HCT116 (cell line): ENCODE data around the gene MAML3.

Experiments
- CBX3 ChIP-seq: IDR thresholded peaks from 2 replicates; pipeline ENCODE4 v1.6.1; 2012; ENCODE audit warnings: low read depth
- CEBPB ChIP-seq: IDR thresholded peaks from 2 replicates; pipeline ENCODE4 v1.6.1; 2012; ENCODE audit warnings: low read depth
- EGR1 ChIP-seq: IDR thresholded peaks from 2 replicates; pipeline ENCODE4 v1.6.1; 2012; ENCODE audit warnings: low read depth
- EZH2 ChIP-seq: fragments of 200-600 bp; sonication (generic); IDR thresholded peaks from 2 replicates; pipeline ENCODE4 v1.6.1; 2017; ENCODE audit warnings: antibody characterized with exemption, mixed run types
- JUND ChIP-seq: IDR thresholded peaks from 2 replicates; pipeline ENCODE4 v1.6.1; 2012
- POLR2A ChIP-seq: IDR thresholded peaks from 2 replicates; pipeline ENCODE4 v1.7.0; 2011; ENCODE audit warnings: borderline replicate concordance; ENCODE audit not compliant: insufficient read depth, insufficient read length; ENCODE audit errors: extremely low read depth
- POLR2AphosphoS5 ChIP-seq: IDR thresholded peaks from 2 replicates; pipeline ENCODE4 v1.6.1; 2011; ENCODE audit warnings: mild to moderate bottlenecking, low read depth, low read length, moderate library complexity
- SIN3A ChIP-seq: IDR thresholded peaks from 2 replicates; pipeline ENCODE4 v1.6.1; 2012; ENCODE audit warnings: low read depth
- YY1 ChIP-seq: IDR thresholded peaks from 2 replicates; pipeline ENCODE4 v1.6.1; 2011; ENCODE audit warnings: low read length, low read depth, moderate library complexity, mild to moderate bottlenecking; ENCODE audit not compliant: insufficient replicate concordance; ENCODE audit errors: extremely low read depth
- ZFX ChIP-seq: fragments of 450-650 bp; IDR thresholded peaks from 2 replicates; pipeline ENCODE4 v1.6.1; 2017
- TF ChIP-seq, protein P1 (sequence below): IDR thresholded peaks from 2 replicates; pipeline ENCODE4 v1.6.1; 2012; ENCODE audit warnings: low read depth
- TF ChIP-seq, protein P2 (sequence below), 3 experiments: fragments of 200-600 bp in 1 of 3; sonication (generic) in 1 of 3; IDR thresholded peaks in 2 of 3; conservative IDR thresholded peaks in 1 of 3; 2 replicates each; pipeline ENCODE4 v1.5.1; 2012 to 2017; ENCODE audit warnings: low read depth in 2 of 3, low read length in 2 of 3, antibody characterized with exemption in 1 of 3, borderline replicate concordance in 1 of 3, control low read depth in 1 of 3, mild to moderate bottlenecking in 1 of 3, mixed read lengths in 1 of 3, mixed run types in 1 of 3, moderate library complexity in 1 of 3; ENCODE audit not compliant: insufficient read depth in 1 of 3
- TF ChIP-seq, protein P3 (sequence below): IDR thresholded peaks from 2 replicates; pipeline ENCODE4 v1.6.1; 2011; ENCODE audit warnings: mild to moderate bottlenecking, low read length, moderate library complexity; ENCODE audit not compliant: insufficient replicate concordance; ENCODE audit errors: extremely low read depth
- TF ChIP-seq, protein P4 (sequence below): IDR thresholded peaks from 2 replicates; pipeline ENCODE4 v1.6.1; 2012

DNA sequence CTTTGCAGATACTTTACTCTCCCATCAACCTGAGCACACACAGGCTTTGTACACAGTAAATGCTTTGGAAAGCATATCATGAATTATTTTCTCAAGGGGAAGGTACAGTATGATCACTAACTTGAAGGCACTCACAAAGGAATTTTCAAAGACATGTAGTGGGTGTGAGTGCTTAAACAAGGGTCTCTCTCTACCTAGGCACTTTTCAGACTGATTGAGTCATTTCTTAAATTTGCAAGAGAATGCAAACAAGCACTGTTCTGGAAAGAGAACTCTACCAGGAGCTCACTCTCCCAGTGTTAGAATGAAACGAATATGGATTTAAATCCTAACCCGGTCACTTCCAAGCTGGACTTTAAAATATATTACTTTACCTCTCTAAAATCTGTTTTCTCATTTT, 85.7 kb downstream of the MAML3 start:
- TF ChIP-seq, protein P1, sequence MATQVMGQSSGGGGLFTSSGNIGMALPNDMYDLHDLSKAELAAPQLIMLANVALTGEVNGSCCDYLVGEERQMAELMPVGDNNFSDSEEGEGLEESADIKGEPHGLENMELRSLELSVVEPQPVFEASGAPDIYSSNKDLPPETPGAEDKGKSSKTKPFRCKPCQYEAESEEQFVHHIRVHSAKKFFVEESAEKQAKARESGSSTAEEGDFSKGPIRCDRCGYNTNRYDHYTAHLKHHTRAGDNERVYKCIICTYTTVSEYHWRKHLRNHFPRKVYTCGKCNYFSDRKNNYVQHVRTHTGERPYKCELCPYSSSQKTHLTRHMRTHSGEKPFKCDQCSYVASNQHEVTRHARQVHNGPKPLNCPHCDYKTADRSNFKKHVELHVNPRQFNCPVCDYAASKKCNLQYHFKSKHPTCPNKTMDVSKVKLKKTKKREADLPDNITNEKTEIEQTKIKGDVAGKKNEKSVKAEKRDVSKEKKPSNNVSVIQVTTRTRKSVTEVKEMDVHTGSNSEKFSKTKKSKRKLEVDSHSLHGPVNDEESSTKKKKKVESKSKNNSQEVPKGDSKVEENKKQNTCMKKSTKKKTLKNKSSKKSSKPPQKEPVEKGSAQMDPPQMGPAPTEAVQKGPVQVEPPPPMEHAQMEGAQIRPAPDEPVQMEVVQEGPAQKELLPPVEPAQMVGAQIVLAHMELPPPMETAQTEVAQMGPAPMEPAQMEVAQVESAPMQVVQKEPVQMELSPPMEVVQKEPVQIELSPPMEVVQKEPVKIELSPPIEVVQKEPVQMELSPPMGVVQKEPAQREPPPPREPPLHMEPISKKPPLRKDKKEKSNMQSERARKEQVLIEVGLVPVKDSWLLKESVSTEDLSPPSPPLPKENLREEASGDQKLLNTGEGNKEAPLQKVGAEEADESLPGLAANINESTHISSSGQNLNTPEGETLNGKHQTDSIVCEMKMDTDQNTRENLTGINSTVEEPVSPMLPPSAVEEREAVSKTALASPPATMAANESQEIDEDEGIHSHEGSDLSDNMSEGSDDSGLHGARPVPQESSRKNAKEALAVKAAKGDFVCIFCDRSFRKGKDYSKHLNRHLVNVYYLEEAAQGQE, result no peak
- TF ChIP-seq ZFX (no peak), EGR1 (no peak), JUND (no peak), POLR2A (no peak), SIN3A (no peak), CBX3 (no peak), CEBPB (no peak), EZH2 (no peak), YY1 (no peak), POLR2AphosphoS5 (no peak)
- TF ChIP-seq, protein P2, sequence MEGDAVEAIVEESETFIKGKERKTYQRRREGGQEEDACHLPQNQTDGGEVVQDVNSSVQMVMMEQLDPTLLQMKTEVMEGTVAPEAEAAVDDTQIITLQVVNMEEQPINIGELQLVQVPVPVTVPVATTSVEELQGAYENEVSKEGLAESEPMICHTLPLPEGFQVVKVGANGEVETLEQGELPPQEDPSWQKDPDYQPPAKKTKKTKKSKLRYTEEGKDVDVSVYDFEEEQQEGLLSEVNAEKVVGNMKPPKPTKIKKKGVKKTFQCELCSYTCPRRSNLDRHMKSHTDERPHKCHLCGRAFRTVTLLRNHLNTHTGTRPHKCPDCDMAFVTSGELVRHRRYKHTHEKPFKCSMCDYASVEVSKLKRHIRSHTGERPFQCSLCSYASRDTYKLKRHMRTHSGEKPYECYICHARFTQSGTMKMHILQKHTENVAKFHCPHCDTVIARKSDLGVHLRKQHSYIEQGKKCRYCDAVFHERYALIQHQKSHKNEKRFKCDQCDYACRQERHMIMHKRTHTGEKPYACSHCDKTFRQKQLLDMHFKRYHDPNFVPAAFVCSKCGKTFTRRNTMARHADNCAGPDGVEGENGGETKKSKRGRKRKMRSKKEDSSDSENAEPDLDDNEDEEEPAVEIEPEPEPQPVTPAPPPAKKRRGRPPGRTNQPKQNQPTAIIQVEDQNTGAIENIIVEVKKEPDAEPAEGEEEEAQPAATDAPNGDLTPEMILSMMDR (IDR thresholded peaks at IDR 0.05 in 2 of 3, conservative IDR thresholded peaks at IDR 0.05 in 1 of 3; ENCODE audit: borderline replicate concordance in 1 of 3, insufficient read depth in 1 of 3, low read depth in 2 of 3, low read length in 2 of 3), result no peak
- TF ChIP-seq, protein P3, sequence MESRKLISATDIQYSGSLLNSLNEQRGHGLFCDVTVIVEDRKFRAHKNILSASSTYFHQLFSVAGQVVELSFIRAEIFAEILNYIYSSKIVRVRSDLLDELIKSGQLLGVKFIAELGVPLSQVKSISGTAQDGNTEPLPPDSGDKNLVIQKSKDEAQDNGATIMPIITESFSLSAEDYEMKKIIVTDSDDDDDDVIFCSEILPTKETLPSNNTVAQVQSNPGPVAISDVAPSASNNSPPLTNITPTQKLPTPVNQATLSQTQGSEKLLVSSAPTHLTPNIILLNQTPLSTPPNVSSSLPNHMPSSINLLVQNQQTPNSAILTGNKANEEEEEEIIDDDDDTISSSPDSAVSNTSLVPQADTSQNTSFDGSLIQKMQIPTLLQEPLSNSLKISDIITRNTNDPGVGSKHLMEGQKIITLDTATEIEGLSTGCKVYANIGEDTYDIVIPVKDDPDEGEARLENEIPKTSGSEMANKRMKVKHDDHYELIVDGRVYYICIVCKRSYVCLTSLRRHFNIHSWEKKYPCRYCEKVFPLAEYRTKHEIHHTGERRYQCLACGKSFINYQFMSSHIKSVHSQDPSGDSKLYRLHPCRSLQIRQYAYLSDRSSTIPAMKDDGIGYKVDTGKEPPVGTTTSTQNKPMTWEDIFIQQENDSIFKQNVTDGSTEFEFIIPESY, result no peak
- TF ChIP-seq, protein P4, sequence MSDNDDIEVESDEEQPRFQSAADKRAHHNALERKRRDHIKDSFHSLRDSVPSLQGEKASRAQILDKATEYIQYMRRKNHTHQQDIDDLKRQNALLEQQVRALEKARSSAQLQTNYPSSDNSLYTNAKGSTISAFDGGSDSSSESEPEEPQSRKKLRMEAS, result no peak
